MM.1S (cell line): ENCODE results near the gene IRX1.

Experiments
- DNase-seq: peaks from one replicate; pipeline ENCODE4 v3.0.0-alpha.2; 2015
- H2AFZ ChIP-seq: fragments of 300-600 bp; sonication (generic); 2 replicates; pipeline ENCODE4 v1.6.0; 2016; ENCODE audit warnings: antibody characterized with exemption, low read length
- H3F3A ChIP-seq: fragments of 300-600 bp; sonication (generic); 2 replicates; pipeline ENCODE4 v1.6.1; 2016; ENCODE audit warnings: mild to moderate bottlenecking, antibody characterized with exemption, low read length, moderate library complexity, mixed read lengths; ENCODE audit not compliant: insufficient read depth
- H3K27ac ChIP-seq: fragments of 300-600 bp; sonication (generic); 2 replicates; pipeline ENCODE4 v1.5.1; 2016; ENCODE audit warnings: mild to moderate bottlenecking, low read length
- H3K27me3 ChIP-seq: fragments of 300-600 bp; sonication (generic); replicated peaks from 2 replicates; pipeline ENCODE4 v1.6.0; 2016; ENCODE audit warnings: low read length; ENCODE audit not compliant: insufficient read depth
- H3K36me3 ChIP-seq: fragments of 300-600 bp; sonication (generic); replicated peaks from 2 replicates; pipeline ENCODE4 v1.6.1; 2016; ENCODE audit warnings: mild to moderate bottlenecking, low read length, mixed read lengths; ENCODE audit not compliant: insufficient read depth
- H3K4me1 ChIP-seq: fragments of 300-600 bp; sonication (generic); 2 replicates; pipeline ENCODE4 v1.6.1; 2016; ENCODE audit warnings: low read length, mixed read lengths
- H3K4me2 ChIP-seq: fragments of 300-600 bp; sonication (generic); 2 replicates; pipeline ENCODE4 v1.6.0; 2016; ENCODE audit warnings: low read depth, low read length
- H3K4me3 ChIP-seq: fragments of 300-600 bp; sonication (generic); 2 replicates; pipeline ENCODE4 v1.5.1; 2016; ENCODE audit warnings: low read length, mixed read lengths
- H3K79me2 ChIP-seq: fragments of 300-600 bp; sonication (generic); 2 replicates; pipeline ENCODE4 v1.6.1; 2016; ENCODE audit warnings: mixed run types, low read length, mixed read lengths
- H3K9ac ChIP-seq: fragments of 300-600 bp; sonication (generic); 2 replicates; pipeline ENCODE4 v1.6.1; 2016; ENCODE audit warnings: low read length, mixed read lengths
- H3K9me2 ChIP-seq: fragments of 300-600 bp; sonication (generic); replicated peaks from 2 replicates; pipeline ENCODE4 v1.6.1; 2016; ENCODE audit warnings: mild to moderate bottlenecking, low read length, mixed read lengths; ENCODE audit not compliant: insufficient read depth
- H3K9me3 ChIP-seq: fragments of 300-600 bp; sonication (generic); replicated peaks from 2 replicates; pipeline ENCODE4 v1.6.1; 2016; ENCODE audit warnings: mild to moderate bottlenecking, low read length, mixed read lengths; ENCODE audit not compliant: insufficient read depth
- H4K20me1 ChIP-seq: fragments of 300-600 bp; sonication (generic); 2 replicates; pipeline ENCODE4 v1.6.1; 2016; ENCODE audit warnings: mild to moderate bottlenecking, low read length, moderate library complexity, mixed read lengths; ENCODE audit not compliant: insufficient read depth
- CTCF ChIP-seq: fragments of 300-600 bp; sonication (generic); IDR thresholded peaks from 2 replicates; pipeline ENCODE4 v1.5.1; 2016; ENCODE audit warnings: antibody characterized with exemption, low read length, mixed read lengths
- EZH2 ChIP-seq: fragments of 300-600 bp; sonication (generic); optimal IDR thresholded peaks from 2 replicates; pipeline ENCODE3; 2017; ENCODE audit warnings: low read depth, mild to moderate bottlenecking, antibody characterized with exemption, low read length, mixed read lengths
- EZH2phosphoT487 ChIP-seq: fragments of 300-600 bp; sonication (generic); IDR thresholded peaks from 2 replicates; pipeline ENCODE4 v1.6.1; 2018; ENCODE audit warnings: antibody characterized with exemption, low read length

The IRX1 gene

DNA sequence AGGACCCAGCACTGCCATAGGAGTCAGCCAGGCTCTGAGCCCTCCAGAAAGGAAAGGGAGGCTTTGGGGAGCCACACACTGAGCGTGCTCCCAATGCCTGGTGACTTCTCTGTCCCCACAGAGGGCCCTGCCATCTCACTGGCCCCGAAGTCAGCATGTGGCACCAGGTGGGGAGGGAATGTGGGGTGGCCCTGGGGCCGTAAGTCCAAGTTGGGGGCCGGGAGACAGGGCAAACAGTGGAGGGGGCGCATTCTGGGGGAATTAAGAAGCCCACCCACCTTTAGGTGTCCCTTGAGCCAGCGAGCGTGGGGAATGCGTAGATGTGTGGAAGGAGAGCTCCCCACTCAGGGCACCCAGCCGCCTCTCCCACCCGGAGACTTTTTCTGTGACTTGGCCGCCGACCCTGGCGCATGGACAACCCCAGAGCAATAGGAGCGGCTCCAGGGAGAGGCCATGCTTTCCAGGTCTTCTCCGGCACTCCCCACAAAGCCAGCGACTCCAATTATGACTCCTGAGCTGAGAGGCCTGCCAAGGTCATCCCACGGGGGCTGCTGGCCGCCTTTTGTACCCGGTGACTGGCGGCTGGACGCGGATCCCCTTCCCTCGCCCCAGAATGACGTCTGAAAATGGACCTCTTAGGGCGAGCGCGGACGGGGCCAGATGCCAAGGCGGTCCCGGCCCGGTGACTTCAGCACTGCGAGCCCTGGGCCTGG lies 9.8 kb downstream of the IRX1 start:
- Histone ChIP-seq H3K9me3 (no peaks in the 10 kb centered on the region), H3K36me3 (no peaks in the 10 kb centered on the region), H3F3A (no peaks in the 10 kb centered on the region), H3K4me1 (no peaks in the 10 kb centered on the region), H2AFZ (no peak overlapping the region), H3K79me2 (no peaks in the 10 kb centered on the region), H3K9ac (no peak overlapping the region), H3K27me3 (no peaks in the 10 kb centered on the region), H3K4me3 (no peak overlapping the region), H3K4me2 (no peak overlapping the region), H3K27ac (no peak overlapping the region), H4K20me1 (no peaks in the 10 kb centered on the region), H3K9me2 (no peaks in the 10 kb centered on the region)
- no peak for DNase-seq
- TF ChIP-seq CTCF = no peak
- TF ChIP-seq EZH2phosphoT487 = no peak
- no peak for TF ChIP-seq EZH2

- Histone ChIP-seq H3K4me2 (no peak overlapping the region), H4K20me1 (no peaks in the 10 kb centered on the region), H3K9me3 (no peaks in the 10 kb centered on the region)
These were observed 10.6 kb downstream of the IRX1 start for GRCh38 chr5:3606121-3606831.

GRCh38 chr5:3607541-3608181 lies 12.0 kb downstream of the IRX1 start:
- Histone ChIP-seq H3K27me3 (no peaks in the 10 kb centered on the region), H3F3A (no peaks in the 10 kb centered on the region), H3K4me3 (no peak overlapping the region), H2AFZ (no peak overlapping the region), H3K4me1 (no peaks in the 10 kb centered on the region), H3K79me2 (no peaks in the 10 kb centered on the region), H3K4me2 (no peak overlapping the region), H3K9ac (no peak overlapping the region), H3K27ac (no peak overlapping the region), H4K20me1 (no peaks in the 10 kb centered on the region), H3K9me2 (no peaks in the 10 kb centered on the region), H3K9me3 (no peaks in the 10 kb centered on the region), H3K36me3 (no peaks in the 10 kb centered on the region)
- TF ChIP-seq EZH2phosphoT487 (no peak), CTCF (no peak), EZH2 (no peak)
- no peak for DNase-seq

More at GRCh38 chr5:3606121-3606831, 10.6 kb downstream of the IRX1 start:
- Histone ChIP-seq H3K9ac (no peak overlapping the region), H3K27me3 (no peaks in the 10 kb centered on the region), H2AFZ (no peak overlapping the region), H3F3A (no peaks in the 10 kb centered on the region), H3K36me3 (no peaks in the 10 kb centered on the region), H3K79me2 (no peaks in the 10 kb centered on the region), H3K4me3 (no peak overlapping the region), H3K4me1 (no peaks in the 10 kb centered on the region), H3K27ac (no peak overlapping the region), H3K9me2 (no peaks in the 10 kb centered on the region)
- TF ChIP-seq CTCF (no peak), EZH2 (no peak), EZH2phosphoT487 (no peak)
- DNase-seq = no peak
